WTC11 (cell line): Measurements from ENCODE around the gene TTLL5. TPM values are rescaled to one million over a fixed set of nuclear protein-coding genes. Genes with fewer than 3 reads are reported as not detected.

Source experiments
- ATAC-seq: fragments of 200-7000 bp; cut with Tn5 transposase; 2 replicates; pipeline ENCODE4 v1.10.0; 2021; ENCODE audit warnings: mild to moderate bottlenecking, moderate library complexity
- CTCF ChIA-PET: fragments of 300-600 bp; sonication (Branson Sonifier 250); formaldehyde crosslinking; loops from one replicate; lab custom pipeline; 2021; ENCODE audit warnings: antibody characterized with exemption; lab: Charles Lee
- POLR2A ChIA-PET: fragments of 350-600 bp; sonication (Branson Sonifier 250); formaldehyde crosslinking; loops from one replicate; lab custom pipeline; 2021; ENCODE audit warnings: antibody characterized with exemption; lab: Charles Lee
- DNase-seq: peaks from one replicate; pipeline ENCODE4 v3.0.0; 2021; ENCODE audit warnings: low spot score
- H3K27ac Mint-ChIP-seq: 2 replicates; pipeline ENCODE4 v1.8.0; 2021; ENCODE audit warnings: mixed read lengths
- H3K27me3 Mint-ChIP-seq: 2 replicates; pipeline ENCODE4 v1.8.0; 2021; ENCODE audit warnings: low read depth, mild to moderate bottlenecking, moderate library complexity, mixed read lengths
- H3K36me3 Mint-ChIP-seq: 2 replicates; pipeline ENCODE4 v1.8.0; 2021; ENCODE audit warnings: mixed read lengths
- H3K4me1 Mint-ChIP-seq: 2 replicates; pipeline ENCODE4 v1.8.0; 2022; ENCODE audit warnings: mixed read lengths
- H3K4me3 Mint-ChIP-seq: 2 replicates; pipeline ENCODE4 v1.8.0; 2021; ENCODE audit warnings: mild to moderate bottlenecking, moderate library complexity, mixed read lengths
- H3K9me3 Mint-ChIP-seq: 2 replicates; pipeline ENCODE4 v1.8.0; 2021; ENCODE audit warnings: mixed read lengths
- AFF4 ChIP-seq: sonication (generic); formaldehyde crosslinking; IDR thresholded peaks from 2 replicates; pipeline ENCODE4 v1.8.1; 2023; ENCODE audit warnings: mild to moderate bottlenecking, missing genetic modification reagents, borderline replicate concordance
- ARID4B ChIP-seq: sonication (generic); formaldehyde crosslinking; IDR thresholded peaks from 2 replicates; pipeline ENCODE4 v1.8.0; 2023; ENCODE audit warnings: missing genetic modification reagents, mild to moderate bottlenecking, borderline replicate concordance
- ATF2 ChIP-seq: sonication (generic); formaldehyde crosslinking; IDR thresholded peaks from 2 replicates; pipeline ENCODE4 v1.8.1; 2022; ENCODE audit warnings: low read depth, missing genetic modification reagents, borderline replicate concordance
- ATF6 ChIP-seq: sonication (generic); formaldehyde crosslinking; IDR thresholded peaks from 2 replicates; pipeline ENCODE4 v1.8.1; 2023; ENCODE audit warnings: mild to moderate bottlenecking, missing genetic modification reagents
- CBFB ChIP-seq: sonication (generic); formaldehyde crosslinking; IDR thresholded peaks from 2 replicates; pipeline ENCODE4 v1.8.1; 2022; ENCODE audit warnings: mild to moderate bottlenecking, low read depth, missing genetic modification reagents
- E2F1 ChIP-seq: sonication (generic); formaldehyde crosslinking; IDR thresholded peaks from 2 replicates; pipeline ENCODE4 v1.8.0; 2022; ENCODE audit warnings: mild to moderate bottlenecking, missing genetic modification reagents
- ELF4 ChIP-seq: sonication (generic); formaldehyde crosslinking; IDR thresholded peaks from 2 replicates; pipeline ENCODE4 v1.8.1; 2022; ENCODE audit warnings: low read depth, mild to moderate bottlenecking, moderate library complexity, missing genetic modification reagents
- EMX1 ChIP-seq: fragments of 250-450 bp; sonication (Bioruptor Pico); IDR thresholded peaks from 2 replicates; pipeline ENCODE4 v1.8.0; 2021; ENCODE audit warnings: mild to moderate bottlenecking
- ESRRA ChIP-seq: sonication (generic); formaldehyde crosslinking; IDR thresholded peaks from 2 replicates; pipeline ENCODE4 v1.8.1; 2022; ENCODE audit warnings: mild to moderate bottlenecking, missing genetic modification reagents, borderline replicate concordance
- GRHL2 ChIP-seq: fragments of 250-450 bp; sonication (Bioruptor Pico); IDR thresholded peaks from 2 replicates; pipeline ENCODE4 v1.8.0; 2022; ENCODE audit warnings: mild to moderate bottlenecking, moderate library complexity; ENCODE audit not compliant: insufficient replicate concordance, severe bottlenecking
- IRF2 ChIP-seq: sonication (generic); formaldehyde crosslinking; IDR thresholded peaks from 2 replicates; pipeline ENCODE4 v1.8.0; 2022; ENCODE audit warnings: low read depth, missing genetic modification reagents, borderline replicate concordance
- MYBL2 ChIP-seq: sonication (generic); formaldehyde crosslinking; IDR thresholded peaks from 2 replicates; pipeline ENCODE4 v1.8.1; 2023; ENCODE audit warnings: mild to moderate bottlenecking, moderate library complexity, missing genetic modification reagents
- NFYB ChIP-seq: sonication (generic); formaldehyde crosslinking; conservative IDR thresholded peaks from 2 replicates; pipeline ENCODE4 v1.8.0; 2022; ENCODE audit warnings: low read depth, missing genetic modification reagents
- NR3C1 ChIP-seq: sonication (generic); formaldehyde crosslinking; conservative IDR thresholded peaks from 2 replicates; pipeline ENCODE4 v1.8.1; 2023; ENCODE audit warnings: low read depth, mild to moderate bottlenecking, missing genetic modification reagents
- PRDM15 ChIP-seq: sonication (generic); formaldehyde crosslinking; IDR thresholded peaks from 2 replicates; pipeline ENCODE4 v1.8.0; 2022; ENCODE audit warnings: missing genetic modification reagents
- PRRX2 ChIP-seq: fragments of 250-450 bp; sonication (Bioruptor Pico); IDR thresholded peaks from 2 replicates; pipeline ENCODE4 v1.8.0; 2021; ENCODE audit warnings: mild to moderate bottlenecking
- USF1 ChIP-seq: sonication (generic); formaldehyde crosslinking; IDR thresholded peaks from 2 replicates; pipeline ENCODE4 v1.8.0; 2022; ENCODE audit warnings: mild to moderate bottlenecking, missing genetic modification reagents
- ZNF232 ChIP-seq: sonication (generic); formaldehyde crosslinking; IDR thresholded peaks from 2 replicates; pipeline ENCODE4 v1.8.0; 2022; ENCODE audit warnings: mild to moderate bottlenecking, missing genetic modification reagents
- total RNA-seq: library from RNA; stranded (reverse); gene quantifications from 3 replicates; pipeline ENCODE4 v1.2.3, GENCODE V29; 2021

The TTLL5 gene
- total RNA-seq, 1 experiment from 2014 or later, result 39.6 TPM

- no peak for TF ChIP-seq ARID4B (CRISPR knock-in tag)
- no peak for TF ChIP-seq ATF6 (CRISPR knock-in tag)
- TF ChIP-seq E2F1 (CRISPR knock-in tag), result no peak
- no peak for TF ChIP-seq ATF2 (CRISPR knock-in tag)
- TF ChIP-seq PRRX2, result no peak
- TF ChIP-seq ELF4, result no peak
- TF ChIP-seq AFF4 (CRISPR knock-in tag), result no peak
- no peak for TF ChIP-seq ESRRA
- TF ChIP-seq IRF2, result no peak
- TF ChIP-seq CBFB (CRISPR knock-in tag), result no peak
- no peak for TF ChIP-seq USF1 (CRISPR knock-in tag)
Observed at GRCh38 chr14:75823334-75823733, 162.3 kb downstream of the TTLL5 start (continued).

- Mint-ChIP-seq H3K27ac (no peak overlapping the region), H3K4me3 (no peak overlapping the region), H3K27me3 (no peaks in the 10 kb centered on the region), H3K36me3 (no peaks in the 10 kb centered on the region; the same call in 1 of the 2 replicates), H3K9me3 (no peaks in the 10 kb centered on the region), H3K4me1 (no peaks in the 10 kb centered on the region)
- no peak for ATAC-seq
- ChIA-PET CTCF (interaction anchor here (0.6 kb wide), 1 partner anchor 735 kb away, joined by 3 read pairs; no protein-coding TSS in a partner anchor), POLR2A (no interaction called here)
- DNase-seq, result no peak
- TF ChIP-seq IRF2 (no peak), USF1 (CRISPR knock-in tag) (no peak), PRDM15 (no peak), ZNF232 (no peak), NR3C1 (no peak), MYBL2 (CRISPR knock-in tag) (no peak), NFYB (CRISPR knock-in tag) (no peak), EMX1 (no peak), GRHL2 (no peak)
Observed at GRCh38 chr14:75824318-75824717, 163.3 kb downstream of the TTLL5 start.
